ENCODE measurements around the gene KLF9.

DNA sequence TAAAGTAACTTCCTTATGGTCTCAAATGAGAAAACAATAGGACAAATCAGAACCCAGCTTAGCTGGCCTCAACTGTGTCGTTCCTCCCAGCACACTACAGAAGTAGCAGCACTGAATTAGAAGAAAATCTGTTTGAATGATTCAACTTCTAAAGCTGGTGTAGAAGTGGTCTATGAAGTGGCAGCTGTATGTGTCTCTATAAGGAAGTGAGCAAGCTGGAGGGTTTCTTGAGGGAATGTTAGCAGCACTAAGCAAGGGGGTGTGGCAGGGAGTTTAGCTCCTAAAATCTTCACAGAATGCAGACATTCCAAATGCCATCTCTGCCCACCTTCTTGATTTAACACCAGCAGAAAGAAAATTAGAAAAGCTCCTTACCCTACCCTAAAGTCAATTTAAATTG is 4.1 kb downstream of the KLF9 start:
- TF ChIP-seq POLR2A (IDR thresholded peaks at IDR 0.05), result no peak
- TF ChIP-seq, protein P1, sequence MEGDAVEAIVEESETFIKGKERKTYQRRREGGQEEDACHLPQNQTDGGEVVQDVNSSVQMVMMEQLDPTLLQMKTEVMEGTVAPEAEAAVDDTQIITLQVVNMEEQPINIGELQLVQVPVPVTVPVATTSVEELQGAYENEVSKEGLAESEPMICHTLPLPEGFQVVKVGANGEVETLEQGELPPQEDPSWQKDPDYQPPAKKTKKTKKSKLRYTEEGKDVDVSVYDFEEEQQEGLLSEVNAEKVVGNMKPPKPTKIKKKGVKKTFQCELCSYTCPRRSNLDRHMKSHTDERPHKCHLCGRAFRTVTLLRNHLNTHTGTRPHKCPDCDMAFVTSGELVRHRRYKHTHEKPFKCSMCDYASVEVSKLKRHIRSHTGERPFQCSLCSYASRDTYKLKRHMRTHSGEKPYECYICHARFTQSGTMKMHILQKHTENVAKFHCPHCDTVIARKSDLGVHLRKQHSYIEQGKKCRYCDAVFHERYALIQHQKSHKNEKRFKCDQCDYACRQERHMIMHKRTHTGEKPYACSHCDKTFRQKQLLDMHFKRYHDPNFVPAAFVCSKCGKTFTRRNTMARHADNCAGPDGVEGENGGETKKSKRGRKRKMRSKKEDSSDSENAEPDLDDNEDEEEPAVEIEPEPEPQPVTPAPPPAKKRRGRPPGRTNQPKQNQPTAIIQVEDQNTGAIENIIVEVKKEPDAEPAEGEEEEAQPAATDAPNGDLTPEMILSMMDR (IDR thresholded peaks at IDR 0.05), result no peak
